Activated B cell treated with CpG ODN at 0.5 μM for 24 hours (primary cell): ENCODE results near the gene IRAK3. TPM values are rescaled to one million over a fixed set of nuclear protein-coding genes. Genes with fewer than 3 reads are reported as not detected.

ENCODE experiments used
- ATAC-seq: fragments of 200-7000 bp; cut with Tn5 transposase; one replicate; pipeline ENCODE4 v1.10.0; 2021; ENCODE audit warnings: low read depth, mild to moderate bottlenecking, moderate library complexity
- CTCF ChIA-PET: fragments of 350-600 bp; sonication (Branson Sonifier 250); formaldehyde crosslinking; loops from one replicate; lab custom pipeline; 2021; ENCODE audit warnings: antibody characterized with exemption; lab: Charles Lee
- POLR2A ChIA-PET: fragments of 350-600 bp; sonication (Branson Sonifier 250); formaldehyde crosslinking; loops from one replicate; lab custom pipeline; 2021; ENCODE audit warnings: antibody characterized with exemption; lab: Charles Lee
- DNase-seq: peaks from one replicate; pipeline ENCODE4 v3.0.0; 2022
- H3K27ac Mint-ChIP-seq: one replicate; pipeline ENCODE4 v1.8.0; 2020; ENCODE audit warnings: mixed read lengths
- H3K27me3 Mint-ChIP-seq: one replicate; pipeline ENCODE4 v1.8.0; 2021; ENCODE audit warnings: mixed read lengths
- H3K36me3 Mint-ChIP-seq: one replicate; pipeline ENCODE4 v1.8.0; 2021; ENCODE audit warnings: low read depth, mixed read lengths
- H3K4me1 Mint-ChIP-seq: one replicate; pipeline ENCODE4 v1.8.0; 2021; ENCODE audit warnings: mixed read lengths
- H3K4me3 Mint-ChIP-seq: one replicate; pipeline ENCODE4 v1.8.0; 2020; ENCODE audit warnings: mild to moderate bottlenecking, mixed read lengths
- H3K9me3 Mint-ChIP-seq: one replicate; pipeline ENCODE4 v1.8.0; 2020; ENCODE audit warnings: mixed read lengths
- intact Hi-C: fragments of 100-400 bp; cut with micrococcal nuclease; formaldehyde crosslinking; loops from one replicate; pipeline ENCODE4 v1.15.1; 2024
- total RNA-seq: library from RNA; stranded (reverse); gene quantifications from 2 replicates; pipeline ENCODE4 v1.2.3, GENCODE V29; 2022
- TF ChIP-seq, protein P1 (sequence below): fragments of 200-600 bp; IDR thresholded peaks from one replicate; pipeline ENCODE4 v1.8.0; 2022; ENCODE audit warnings: antibody characterized with exemption, mild to moderate bottlenecking

Gene IRAK3
- total RNA-seq, 1 donor from 2014 or later = 6.6 TPM

GRCh38 chr12:66236969-66237368 lies 48.0 kb downstream of the IRAK3 start:
- no peaks in the 10 kb centered on the region for H3K36me3 Mint-ChIP-seq
- peaks cover 31% of the 10 kb centered on the region for H3K4me1 Mint-ChIP-seq
- peaks cover 3% of the 10 kb centered on the region for H3K27me3 Mint-ChIP-seq
- H3K27ac Mint-ChIP-seq = no peak overlapping the region
- no peak overlapping the region for H3K4me3 Mint-ChIP-seq
- intact Hi-C loops = loop anchor here (5.0 kb wide), 1 partner anchor 90 kb away; no protein-coding TSS in a partner anchor
- no peaks in the 10 kb centered on the region for H3K9me3 Mint-ChIP-seq
- CTCF ChIA-PET = no interaction called here
- DNase-seq (no peak), ATAC-seq (no peak)
- POLR2A ChIA-PET = interaction anchor here (0.7 to 5.5 kb wide), 2 partner anchors 39 to 68 kb away, joined by 3 to 53 read pairs; partner anchors contain the start of gene TMBIM4
- TF ChIP-seq, protein P1, sequence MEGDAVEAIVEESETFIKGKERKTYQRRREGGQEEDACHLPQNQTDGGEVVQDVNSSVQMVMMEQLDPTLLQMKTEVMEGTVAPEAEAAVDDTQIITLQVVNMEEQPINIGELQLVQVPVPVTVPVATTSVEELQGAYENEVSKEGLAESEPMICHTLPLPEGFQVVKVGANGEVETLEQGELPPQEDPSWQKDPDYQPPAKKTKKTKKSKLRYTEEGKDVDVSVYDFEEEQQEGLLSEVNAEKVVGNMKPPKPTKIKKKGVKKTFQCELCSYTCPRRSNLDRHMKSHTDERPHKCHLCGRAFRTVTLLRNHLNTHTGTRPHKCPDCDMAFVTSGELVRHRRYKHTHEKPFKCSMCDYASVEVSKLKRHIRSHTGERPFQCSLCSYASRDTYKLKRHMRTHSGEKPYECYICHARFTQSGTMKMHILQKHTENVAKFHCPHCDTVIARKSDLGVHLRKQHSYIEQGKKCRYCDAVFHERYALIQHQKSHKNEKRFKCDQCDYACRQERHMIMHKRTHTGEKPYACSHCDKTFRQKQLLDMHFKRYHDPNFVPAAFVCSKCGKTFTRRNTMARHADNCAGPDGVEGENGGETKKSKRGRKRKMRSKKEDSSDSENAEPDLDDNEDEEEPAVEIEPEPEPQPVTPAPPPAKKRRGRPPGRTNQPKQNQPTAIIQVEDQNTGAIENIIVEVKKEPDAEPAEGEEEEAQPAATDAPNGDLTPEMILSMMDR = no peak

DNA sequence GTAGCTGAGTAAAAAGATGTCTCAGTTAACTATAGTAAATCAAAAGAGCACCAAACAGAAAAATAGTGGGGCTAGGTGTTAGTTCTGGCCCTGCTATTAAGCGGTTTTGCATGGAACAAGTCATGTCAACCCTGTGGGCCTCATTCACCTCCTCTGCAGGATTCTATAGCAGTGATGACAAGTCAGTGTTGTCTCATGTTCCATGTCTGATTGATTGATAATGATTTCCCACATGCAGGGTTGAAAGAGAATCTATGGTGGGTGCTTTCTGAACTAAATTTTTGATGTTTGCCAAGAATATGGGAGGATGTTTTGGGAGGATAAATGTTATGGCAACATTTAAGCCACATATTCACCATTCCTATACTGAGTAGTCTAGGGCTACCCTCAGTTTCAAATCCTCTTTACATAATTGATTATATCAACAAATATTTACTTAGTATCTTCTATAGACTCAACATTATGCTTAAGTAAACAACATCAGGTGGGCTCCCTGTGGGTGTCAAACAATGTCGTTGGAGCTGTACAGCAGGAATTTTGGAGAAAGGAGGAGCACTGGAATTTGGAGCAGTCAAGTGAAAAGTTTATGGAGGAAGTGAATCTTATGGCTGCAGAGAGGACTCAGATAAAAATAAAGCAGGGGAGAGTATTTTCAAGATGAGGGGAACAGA lies 48.6 kb downstream of the IRAK3 start:
- TF ChIP-seq, protein P1 = no peak
- no peak for ATAC-seq
- H3K36me3 Mint-ChIP-seq = no peaks in the 10 kb centered on the region
- H3K4me3 Mint-ChIP-seq = no peak overlapping the region
- POLR2A ChIA-PET = interaction anchor here (0.7 to 5.5 kb wide), 2 partner anchors 40 to 68 kb away, joined by 3 to 53 read pairs; partner anchors contain the start of gene TMBIM4
- H3K4me1 Mint-ChIP-seq = peaks cover 30% of the 10 kb centered on the region
- H3K9me3 Mint-ChIP-seq = no peaks in the 10 kb centered on the region
- peaks cover 3% of the 10 kb centered on the region for H3K27me3 Mint-ChIP-seq
- DNase-seq = no peak
- intact Hi-C loops = loop anchor here (5.0 kb wide), 1 partner anchor 90 kb away; no protein-coding TSS in a partner anchor
- no peak overlapping the region for H3K27ac Mint-ChIP-seq
- CTCF ChIA-PET = no interaction called here

- Mint-ChIP-seq H3K4me1 (peaks cover 25% of the 10 kb centered on the region), H3K9me3 (no peaks in the 10 kb centered on the region), H3K27ac (no peak overlapping the region), H3K36me3 (no peaks in the 10 kb centered on the region), H3K27me3 (peaks cover 3% of the 10 kb centered on the region), H3K4me3 (no peak overlapping the region)
- TF ChIP-seq, protein P1 = no peak
- DNase-seq = no peak
- POLR2A ChIA-PET = no interaction called here
- no peak for ATAC-seq
- intact Hi-C loops = loop anchor here (5.0 kb wide), 1 partner anchor 92 kb away; no protein-coding TSS in a partner anchor
- CTCF ChIA-PET = no interaction called here
These were observed 50.3 kb downstream of the IRAK3 start for GRCh38 chr12:66239295-66239694.

DNA sequence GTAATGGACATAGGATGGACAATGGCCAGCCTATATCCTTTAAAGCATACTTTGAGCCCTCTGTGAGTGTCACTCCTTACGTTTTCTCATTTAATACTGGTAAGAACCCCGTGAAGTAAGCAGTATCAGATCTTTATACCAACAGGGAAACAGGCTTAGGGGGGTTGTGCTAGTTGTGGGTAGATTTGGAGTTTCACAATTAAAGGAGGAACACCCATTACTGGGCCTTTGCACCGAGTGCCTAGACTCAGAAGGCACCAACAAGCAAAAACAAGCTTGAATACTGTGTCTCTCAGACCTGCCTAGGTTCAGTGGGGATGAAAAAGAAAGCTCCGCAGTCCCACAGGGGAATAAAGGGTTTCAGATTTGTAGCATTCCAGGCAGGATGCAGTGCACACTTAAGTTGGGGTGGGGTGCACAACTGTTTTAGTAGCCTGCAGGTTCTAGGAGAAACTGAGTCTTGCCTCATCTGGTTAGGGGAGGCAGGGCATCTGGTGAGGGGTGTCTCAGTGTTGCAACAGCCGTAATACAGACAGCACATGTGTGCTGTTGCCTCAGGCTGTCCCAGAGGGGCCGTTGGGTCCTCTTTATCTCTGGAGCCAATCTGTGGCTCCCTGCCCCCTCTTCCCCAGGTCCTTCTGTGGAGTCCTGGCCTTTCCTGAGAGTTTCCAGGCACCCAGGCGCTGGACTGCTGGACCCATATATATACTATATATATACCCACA lies 51.2 kb downstream of the IRAK3 start:
- TF ChIP-seq, protein P1 = no peak
- Mint-ChIP-seq H3K4me3 (no peak overlapping the region), H3K27ac (no peak overlapping the region), H3K36me3 (no peaks in the 10 kb centered on the region), H3K9me3 (no peaks in the 10 kb centered on the region), H3K4me1 (peaks cover 17% of the 10 kb centered on the region), H3K27me3 (peaks cover 3% of the 10 kb centered on the region)
- ChIA-PET POLR2A (no interaction called here), CTCF (no interaction called here)
- ATAC-seq (no peak), DNase-seq (no peak)
- intact Hi-C loops = no loop called here
